ENCODE results near the gene ZBTB38.

ZBTB38 gene

DNA sequence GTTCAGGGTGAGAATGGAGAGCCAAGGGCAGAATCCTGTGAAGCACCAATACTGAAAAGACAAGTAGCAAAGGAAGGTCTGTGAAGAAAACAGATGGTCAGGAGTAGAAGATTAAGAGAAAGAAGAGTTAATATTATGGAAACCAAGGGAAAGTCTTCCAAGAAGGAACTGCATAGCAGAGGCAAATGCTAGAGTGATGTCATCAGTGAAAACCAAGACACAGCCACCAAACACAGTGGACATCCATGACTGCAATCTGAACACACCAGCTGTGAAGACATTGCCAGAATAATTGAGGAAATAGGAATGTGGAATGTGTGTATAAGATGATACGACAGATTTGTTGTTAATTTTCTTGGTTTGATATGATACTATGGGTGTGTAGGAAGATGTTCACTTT lies 26.8 kb upstream of the ZBTB38 start:
- no peak for DNase-seq (ENCODE audit: low read depth)

DNA sequence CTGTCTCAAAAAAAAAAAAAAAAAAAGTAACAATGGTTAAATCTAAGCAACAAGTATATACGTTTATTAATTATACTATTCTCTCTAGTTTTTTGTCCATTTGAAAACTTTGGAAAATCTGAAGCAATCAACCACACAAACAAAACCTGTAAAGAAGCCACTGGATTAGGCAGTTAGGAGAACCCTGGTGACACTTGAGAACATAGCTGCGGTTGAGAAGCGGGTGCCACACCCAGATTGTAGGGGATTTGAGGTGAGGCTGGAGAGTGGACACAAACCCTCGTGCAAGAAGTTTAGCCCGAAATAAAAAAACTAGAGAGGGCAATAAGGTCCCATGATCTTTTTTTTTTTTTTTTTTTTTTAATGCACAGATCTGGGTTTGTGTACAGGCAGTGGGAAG lies 25.9 kb upstream of the ZBTB38 start:
- no peak for DNase-seq (ENCODE audit: low read depth)

DNA sequence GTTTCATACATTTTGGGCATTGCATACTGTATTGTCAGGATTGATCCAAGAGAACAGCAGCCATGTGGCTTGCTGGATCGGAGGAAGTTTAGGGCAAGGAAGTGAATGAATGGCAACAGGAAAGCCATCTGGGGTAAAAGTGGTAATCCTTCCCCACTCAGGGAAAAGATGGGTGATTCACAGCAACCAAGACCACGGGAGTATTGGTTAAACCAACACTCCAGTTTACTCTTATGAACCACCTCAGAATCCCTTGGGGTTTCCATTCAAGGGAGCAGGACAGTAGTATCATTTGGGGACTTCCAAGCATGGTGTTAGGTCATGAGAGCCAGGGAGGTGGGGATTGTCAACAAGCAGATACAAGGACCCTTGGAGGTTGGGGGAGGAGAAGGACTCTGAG lies 25.2 kb upstream of the ZBTB38 start:
- no peak for DNase-seq (ENCODE audit: low read depth)

DNA sequence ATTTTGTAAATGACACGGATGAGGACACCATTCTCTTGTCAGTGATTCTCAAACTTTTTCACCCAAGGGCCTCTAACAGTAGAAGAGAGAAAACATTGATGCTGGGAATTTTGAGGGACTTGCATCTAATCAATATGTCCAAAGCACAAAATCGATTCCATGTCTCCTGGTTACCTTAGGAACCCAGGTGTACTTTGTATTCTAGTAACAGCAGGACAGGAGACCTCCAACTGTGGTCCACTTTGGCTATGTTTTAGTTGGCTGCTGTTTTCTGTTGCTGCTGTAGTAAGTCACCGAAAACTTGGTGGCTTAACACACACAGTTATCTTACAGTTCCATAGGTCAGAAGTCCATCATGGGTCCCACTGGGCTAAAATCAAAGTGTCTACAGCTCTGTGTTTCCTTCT lies 24.4 kb upstream of the ZBTB38 start:
- no peak for DNase-seq (ENCODE audit: low read depth)

DNA sequence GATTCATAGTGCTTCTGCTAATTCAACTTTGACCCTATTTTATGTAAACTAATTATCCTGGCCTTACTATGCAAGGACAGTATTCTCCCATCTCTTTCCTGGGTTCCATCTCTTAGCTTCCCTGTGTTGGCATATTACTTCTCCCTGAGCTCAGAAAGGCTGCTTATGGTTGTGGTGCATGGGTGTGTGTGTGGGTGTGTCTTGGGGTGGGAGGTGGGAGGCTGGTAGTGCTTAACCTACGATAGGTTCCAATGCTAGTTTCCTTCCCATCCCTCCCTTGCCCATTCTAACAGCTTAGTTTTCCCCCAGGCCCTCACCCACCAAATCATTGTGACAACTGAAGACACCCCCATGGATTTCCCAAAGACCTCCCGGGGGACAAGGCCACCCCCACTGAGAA lies 22.8 kb upstream of the ZBTB38 start:
- DNase-seq (ENCODE audit: low read depth) = no peak

DNA sequence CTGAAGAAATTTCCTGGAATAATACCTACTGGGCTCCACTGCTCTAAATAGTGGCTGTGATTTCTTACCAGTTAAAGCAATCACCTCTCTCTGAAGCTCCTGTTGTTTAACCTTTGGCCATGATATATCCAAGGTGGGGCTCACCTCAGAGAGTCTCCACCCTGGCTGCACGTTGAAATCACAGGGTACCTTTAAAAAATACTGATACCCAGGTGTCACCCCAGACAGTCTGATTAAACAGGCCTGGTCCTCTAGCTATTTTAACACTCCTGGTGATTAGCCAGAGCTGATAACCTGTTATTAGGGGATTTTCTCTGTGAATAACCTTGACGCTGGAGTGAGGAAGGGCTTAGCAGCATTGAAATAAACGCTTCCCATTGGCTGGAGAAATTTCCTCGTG lies 22.3 kb upstream of the ZBTB38 start:
- no peak for DNase-seq (ENCODE audit: low read depth)

DNA sequence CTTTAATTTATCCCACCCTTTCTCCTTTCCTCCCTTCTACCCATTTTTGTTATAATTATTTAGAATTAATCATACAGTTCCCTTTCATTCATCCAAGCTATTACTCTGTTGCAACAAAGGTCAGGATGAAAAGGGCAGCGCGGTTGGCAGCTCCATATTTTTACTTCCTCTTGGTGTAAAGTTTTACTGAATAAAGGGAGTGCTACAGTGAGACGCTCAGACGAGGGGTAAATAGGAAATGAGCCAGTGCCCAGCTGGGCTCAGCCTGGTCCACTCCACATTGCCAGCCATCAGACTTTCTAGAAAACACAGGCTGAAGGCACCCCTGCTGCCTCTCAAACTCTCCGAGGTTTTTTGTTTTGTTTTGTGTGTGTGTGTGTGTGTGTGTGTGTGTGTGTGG lies 21.9 kb upstream of the ZBTB38 start:
- DNase-seq (ENCODE audit: low read depth) = no peak

DNA sequence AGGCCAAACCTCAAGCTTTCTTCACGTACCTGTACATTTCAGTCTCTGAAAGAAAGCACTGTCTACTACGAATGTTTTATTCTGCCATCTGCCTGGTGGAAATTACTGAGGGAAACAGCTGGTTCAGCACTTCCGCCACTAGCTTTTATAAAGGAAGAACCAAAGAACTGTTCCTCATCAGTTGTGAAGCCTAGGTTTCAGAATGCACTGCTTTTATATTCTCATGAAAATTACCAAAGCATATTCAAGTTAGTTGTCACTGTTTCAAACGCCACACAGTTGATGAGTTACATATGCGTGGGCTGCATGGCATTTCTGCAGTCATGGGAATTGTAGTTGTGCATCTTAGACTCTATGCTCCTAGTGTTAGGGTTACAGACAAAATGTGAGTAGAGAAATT lies 21.5 kb upstream of the ZBTB38 start:
- no peak for DNase-seq (ENCODE audit: low read depth)

DNA sequence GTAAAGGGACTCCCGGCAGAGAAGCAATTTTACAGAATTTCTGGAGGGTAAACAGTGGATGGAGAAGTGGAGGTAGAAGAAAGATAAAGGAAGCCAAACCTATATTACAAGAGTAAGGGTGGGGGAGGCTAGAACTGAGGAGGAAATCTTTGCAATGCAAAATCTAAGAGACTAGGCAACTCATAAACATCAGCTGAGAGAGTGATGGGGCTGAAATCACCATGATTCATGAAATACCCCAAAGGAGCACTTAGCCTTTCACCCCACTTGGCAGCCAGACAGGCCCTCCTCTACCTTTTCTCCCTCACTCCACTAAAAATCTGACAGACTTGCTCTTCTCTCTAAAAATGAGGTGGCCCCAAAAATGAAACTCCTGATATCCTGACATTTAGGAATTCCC lies 19.5 kb upstream of the ZBTB38 start:
- peak; percentile 48 for DNase-seq (ENCODE audit: low read depth)

DNA sequence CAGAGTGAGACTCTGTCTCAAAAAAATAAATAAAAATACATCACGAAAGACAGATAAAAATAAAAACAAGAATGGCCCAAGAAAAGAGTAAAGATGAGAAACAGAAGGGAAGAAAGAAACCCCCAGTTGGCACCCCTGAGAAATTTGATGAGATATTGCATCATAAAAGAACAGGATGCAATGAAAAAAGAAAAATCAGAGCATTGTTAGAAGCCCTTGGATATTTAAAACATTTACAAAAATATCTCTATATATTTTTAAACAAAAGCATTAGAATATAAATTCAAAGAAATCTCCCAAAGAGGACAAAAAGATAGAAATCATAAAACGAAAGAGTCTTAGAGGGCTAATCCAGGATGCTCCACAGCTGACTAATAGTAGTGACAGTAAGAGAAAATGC lies 18.6 kb upstream of the ZBTB38 start:
- no peak for DNase-seq (ENCODE audit: low read depth)

DNA sequence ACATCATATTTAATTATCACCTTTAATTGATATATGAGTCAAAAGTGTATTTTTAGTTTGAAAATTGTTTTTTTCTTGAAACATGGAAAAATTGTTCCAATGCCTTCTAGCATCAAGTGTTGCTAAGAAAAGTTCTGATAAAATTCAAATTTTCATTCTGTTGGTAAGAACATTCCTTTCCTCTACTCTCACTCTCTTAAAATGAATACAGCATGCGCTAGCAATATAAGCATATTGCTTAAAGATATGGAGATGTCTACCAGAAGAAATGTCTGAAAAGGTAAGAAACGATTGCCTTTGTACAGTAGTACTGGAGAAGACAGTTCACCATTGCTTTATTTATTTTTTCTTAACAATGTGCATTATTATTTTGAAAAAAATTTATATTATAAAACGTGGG lies 17.6 kb upstream of the ZBTB38 start:
- DNase-seq (ENCODE audit: low read depth) = no peak

DNA sequence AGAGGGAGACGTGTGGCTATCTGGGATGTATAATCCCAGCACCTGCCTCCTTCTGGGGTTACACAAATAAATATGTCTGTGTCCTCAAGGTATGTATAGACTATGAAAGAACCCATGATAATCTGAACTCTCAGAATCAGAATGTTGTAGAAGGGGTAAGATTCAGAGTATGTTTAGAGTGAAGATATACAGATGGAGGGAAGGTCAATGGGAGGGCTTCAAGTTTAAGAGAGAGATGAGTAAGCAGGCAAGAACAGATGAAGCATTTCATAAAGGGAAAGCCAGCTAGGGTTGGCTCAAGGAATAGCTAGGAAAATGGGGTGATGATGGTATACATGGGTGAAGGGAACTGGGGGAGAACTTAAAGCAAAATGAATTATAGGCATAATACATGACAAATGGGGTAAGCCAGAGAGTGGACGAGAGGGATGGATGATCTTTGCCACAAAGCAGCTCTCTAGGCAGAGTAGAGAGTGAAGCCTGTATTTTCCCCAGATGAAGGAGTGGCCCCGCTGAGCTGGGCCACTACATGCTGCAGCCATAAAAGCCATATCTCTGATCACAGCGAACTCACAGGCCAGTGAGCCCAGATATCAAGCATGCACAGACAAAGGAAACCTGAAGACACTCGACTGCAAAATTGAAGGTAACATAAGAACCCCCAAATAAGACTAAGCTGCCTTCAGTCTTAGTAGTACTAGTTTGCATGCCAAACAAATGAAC lies 15.9 kb upstream of the ZBTB38 start:
- DNase-seq (ENCODE audit: low read depth) = no peak

DNA sequence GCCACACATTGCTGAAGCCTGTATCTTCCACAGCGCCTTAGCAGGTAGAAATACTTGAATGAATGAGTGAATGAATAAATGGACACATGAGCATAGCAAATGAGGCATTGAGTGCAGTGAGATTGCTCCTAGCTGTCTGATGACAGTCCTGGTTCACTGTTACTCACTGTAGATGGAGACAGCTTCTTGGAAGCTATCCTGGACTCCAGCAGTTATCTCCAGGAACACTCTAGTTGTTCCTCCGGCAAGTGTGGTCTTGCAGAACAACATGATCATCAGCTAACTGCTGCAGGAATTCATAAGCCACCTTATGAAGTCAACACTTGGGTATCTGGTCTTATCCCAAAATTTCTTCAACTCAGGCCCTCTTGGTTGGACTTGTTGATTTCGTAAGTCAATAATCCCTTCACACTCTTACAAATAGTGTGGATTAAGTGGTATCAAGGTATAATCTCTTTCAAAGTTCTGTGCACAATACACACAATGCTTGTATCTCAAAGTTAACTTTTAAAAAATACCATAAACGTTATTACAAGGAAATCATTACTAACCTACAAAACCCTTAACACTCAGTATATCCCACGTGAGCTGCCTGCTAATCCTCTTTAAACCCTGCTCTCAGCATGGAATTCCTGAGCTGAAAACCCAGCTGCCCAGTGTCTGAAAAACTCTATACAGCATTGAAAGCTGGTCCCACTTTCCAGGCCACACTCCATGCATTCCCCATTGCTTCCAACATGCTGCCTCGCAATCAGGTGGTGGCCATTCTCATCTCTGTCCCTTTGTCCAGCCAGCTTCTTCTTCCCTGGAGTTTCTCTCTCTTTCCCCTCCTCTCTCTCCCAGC lies 14.4 kb upstream of the ZBTB38 start:
- no peak for DNase-seq (ENCODE audit: low read depth)

DNA sequence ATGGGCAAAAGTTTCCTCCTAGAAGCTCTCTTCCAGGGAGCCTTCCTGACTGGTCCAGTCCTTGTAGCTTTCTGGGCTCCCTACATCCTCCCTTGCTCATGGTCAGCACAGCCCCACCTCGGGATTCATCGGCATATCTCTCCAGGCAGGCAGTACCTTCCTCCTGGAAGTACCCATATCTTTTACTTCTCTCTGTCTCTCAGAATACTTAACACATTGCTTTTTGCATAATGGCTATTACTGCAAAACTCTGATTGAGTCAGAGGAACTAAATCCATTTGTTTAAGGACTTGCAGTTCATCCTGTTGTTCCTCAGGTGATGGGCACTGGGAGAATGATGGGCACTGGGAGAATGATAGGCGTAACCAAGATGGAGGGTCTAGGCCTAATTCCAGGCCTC lies 13.8 kb upstream of the ZBTB38 start:
- DNase-seq (ENCODE audit: low read depth) = no peak

DNA sequence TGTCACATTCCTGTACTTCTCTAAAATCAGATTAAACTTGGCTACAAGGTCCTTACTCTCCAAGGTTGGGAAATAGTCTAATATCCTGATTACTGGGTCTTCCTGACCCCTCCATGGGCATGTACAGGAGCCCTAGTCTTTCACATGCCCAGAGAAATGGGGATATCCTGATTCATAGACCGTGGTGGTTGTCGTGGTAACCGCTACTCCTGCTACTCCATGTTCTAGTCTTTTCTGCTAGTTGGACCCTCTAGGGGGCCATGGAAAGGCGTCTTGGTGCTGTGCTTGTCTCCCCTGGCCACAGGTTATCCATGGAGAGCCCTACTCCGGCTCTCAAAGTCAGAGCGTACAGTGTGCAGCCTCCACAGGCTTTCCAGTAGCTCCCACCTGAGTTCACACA lies 13.1 kb upstream of the ZBTB38 start:
- no peak for DNase-seq (ENCODE audit: low read depth)

DNA sequence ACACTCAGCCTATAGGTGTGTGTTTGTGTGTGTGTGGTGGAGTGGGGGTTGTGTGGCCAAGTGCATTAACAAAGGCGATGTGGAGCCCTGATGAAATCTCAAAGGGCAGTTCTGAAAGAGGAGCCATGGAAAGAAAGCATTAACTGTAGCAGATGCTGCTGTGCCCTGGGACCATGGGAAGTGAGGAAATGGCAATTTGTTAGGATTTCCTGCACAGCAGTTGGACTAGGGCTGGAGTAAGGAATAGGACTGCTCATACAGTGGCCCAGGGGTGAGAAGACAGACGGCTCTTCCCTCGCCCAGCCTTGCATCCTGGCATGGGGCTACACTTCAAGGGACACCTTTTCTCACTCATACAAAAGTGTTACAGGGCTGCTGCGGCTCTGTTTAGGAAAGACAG lies 12.3 kb upstream of the ZBTB38 start:
- DNase-seq (ENCODE audit: low read depth) = no peak

DNA sequence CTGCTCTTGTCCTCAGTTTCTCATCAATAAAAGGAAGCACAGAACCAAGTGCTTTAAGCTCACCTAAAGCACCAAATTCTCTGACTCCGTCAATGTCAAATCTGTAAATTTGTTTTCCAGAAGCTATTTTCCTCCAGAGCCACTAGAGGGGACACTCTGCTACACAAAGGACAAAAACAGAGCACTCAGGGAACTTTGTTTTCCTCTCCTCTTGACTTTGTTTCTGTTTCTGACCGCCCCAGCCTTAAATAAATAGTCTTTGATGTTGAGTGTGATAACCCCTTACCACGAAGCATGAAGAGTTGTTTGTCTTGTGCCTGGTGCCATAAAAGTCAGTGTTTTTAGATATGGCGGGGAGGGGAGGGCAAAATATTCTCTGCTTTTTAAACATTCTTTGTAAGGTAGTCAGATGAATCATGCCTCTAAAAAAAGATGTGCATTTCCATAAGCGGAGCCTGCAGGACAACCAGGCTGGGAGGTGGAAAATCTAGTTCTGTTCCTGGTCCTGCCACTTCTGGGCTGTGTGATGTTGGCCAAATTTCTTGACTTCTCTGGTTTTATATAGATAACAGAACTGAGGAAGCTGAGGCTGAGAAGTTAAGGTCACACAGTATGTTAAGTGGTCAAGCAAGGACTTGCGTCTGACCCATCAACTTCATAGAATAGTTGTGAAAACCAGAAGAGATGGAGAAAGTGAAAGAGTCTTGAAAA lies 7.3 kb upstream of the ZBTB38 start:
- peak; percentile 77 for DNase-seq (ENCODE audit: low read depth)

DNA sequence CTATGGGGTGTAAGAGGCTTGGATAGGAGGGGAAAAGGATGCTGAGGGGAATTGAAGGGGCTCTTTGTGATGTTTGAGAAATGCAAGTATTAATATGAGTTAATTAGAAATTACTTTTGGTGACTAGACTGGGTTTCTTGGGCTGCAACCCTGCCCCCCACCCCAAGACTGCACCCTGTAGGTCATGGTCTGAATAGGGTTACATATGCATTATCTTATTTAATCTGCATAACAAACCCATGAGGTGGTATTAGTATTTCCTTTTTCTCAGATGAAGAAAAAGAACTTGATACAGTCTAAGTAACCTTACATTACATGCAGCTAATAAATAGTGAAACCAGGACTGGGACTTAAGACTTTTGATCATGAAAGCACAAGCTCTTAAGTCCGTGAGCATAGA lies 5.6 kb upstream of the ZBTB38 start:
- DNase-seq (ENCODE audit: low read depth) = no peak

DNA sequence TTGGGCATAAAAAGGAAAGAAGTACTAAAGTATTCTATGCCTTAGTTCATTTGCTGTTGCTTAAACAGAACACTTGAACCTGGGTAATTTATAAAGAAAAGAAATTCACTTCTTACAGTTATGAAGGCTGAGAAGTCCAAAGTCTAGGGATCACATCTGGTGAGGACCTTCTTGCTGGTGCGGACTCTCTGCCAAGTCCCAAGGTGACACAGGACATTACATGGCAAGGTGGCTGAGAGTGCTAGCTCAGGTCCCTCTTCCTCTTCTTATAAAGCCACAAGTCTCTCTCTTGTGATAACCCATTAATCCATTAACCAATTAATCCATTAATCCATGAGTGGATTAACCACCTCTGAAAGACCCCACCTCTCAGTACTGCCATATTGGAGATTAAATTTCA lies 3.1 kb upstream of the ZBTB38 start:
- DNase-seq (ENCODE audit: low read depth) = no peak

DNA sequence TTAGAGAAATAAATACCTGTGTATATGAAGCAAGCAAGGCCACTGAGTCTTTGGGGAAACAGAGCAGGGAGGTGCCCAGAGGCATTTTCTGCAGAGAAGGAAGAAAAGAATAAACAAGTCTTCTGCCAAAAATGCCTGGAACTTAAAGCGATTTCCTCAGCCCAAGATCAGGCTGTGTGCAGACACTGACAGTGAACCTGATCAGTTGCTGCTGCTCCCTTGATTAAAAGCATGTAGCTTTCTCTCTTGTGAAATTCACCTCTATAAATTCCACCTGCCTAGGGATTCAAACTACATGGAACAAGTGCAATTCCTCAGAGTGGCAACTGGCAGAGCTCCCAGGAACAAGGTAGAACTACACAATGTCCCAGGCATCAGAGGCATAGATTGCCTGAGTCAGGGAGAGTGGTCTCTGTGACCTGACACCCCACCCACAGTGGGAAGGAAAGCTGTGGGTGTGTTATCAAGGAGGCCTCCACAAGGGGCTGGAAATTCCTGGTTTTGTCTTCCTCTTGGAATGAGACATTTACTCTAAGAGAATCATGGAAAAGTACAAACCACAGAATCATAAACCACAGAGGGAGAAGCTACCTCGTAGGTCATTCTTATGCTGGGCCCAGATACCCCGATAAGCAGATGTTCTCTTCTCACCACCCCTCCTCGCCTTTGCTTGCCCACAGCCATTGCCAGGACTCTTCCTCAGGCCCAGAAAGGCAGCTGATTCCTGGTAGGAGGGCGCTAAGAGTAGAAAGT lies 1.8 kb upstream of the ZBTB38 start:
- peak; percentile 43 for DNase-seq (ENCODE audit: low read depth)

DNA sequence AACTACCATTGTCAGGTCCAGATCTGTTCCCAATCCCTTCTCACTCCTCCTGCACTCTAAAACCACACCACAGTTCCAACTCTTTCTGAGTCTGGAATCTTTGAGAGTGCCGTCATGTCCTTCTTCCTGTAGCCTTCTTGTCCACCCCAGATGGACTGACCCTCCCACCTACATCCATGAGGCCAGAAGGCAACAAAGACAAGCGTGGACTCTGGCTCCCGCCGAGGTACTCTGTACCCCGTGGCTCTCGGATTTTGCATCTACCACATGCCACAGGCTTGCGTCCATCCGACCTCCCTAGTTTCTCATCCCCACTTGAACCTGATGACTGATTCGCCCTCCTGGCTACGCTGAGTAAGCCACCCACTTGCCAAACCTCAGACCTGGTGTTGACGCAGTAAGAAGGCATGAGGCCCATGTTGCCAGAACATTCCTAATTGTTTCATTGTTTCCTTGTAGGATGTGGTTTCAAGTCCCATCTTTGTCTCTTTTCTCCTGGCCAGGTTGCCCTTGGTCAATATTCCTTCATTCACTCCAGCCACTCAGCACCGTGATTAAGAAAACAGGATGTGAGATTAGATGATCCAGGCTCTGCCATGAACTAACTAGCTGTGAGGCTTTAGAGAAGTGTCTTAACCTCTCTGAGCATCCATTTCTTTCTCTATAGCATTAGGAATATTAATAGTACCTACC lies 1.1 kb upstream of the ZBTB38 start:
- peak; percentile 96 for DNase-seq (ENCODE audit: low read depth)
